K562 (cell line): ENCODE data around the gene CLDN10. TPM values are rescaled to one million over a fixed set of nuclear protein-coding genes. Genes with fewer than 3 reads are reported as not detected.

ENCODE experiments used
- ATAC-seq: fragments of 200-7000 bp; cut with Tn5 transposase; 3 replicates; pipeline ENCODE4 v1.9.1; 2020; ENCODE audit warnings: moderate library complexity
- BruUV-seq: library from RNA; stranded (reverse); fragments of 400-500 nt; replicated peaks from 2 replicates; lab custom pipeline; 2021; lab: Mats Ljungman, UMichigan
- CTCF ChIA-PET: fragments of 300-600 bp; formaldehyde crosslinking; extraction: SDS; loops from one replicate; lab custom pipeline; 2021; ENCODE audit warnings: low intra/inter-chr PET ratio; lab: Yijun Ruan, JAX
- POLR2A ChIA-PET: fragments of 300-600, 350-650 bp; sonication (Branson Sonifier 250); formaldehyde crosslinking; extraction: SDS; loops from one replicate; lab custom pipeline; 2021; ENCODE audit warnings: antibody characterized with exemption, inconsistent platforms; lab: Yijun Ruan, JAX
- DNase-seq, 4 experiments: peaks; one replicate each; pipeline versions ENCODE4 v3.0.0 to v3.0.0-alpha.2; 2011 to 2018; ENCODE audit warnings: low spot score in 3 of 4, mixed read lengths in 3 of 4; ENCODE audit errors: extremely low read depth in 1 of 4
- FAIRE-seq: peaks from 2 replicates; lab custom pipeline; 2011; peaks lifted over from hg19 to GRCh38; lab: Jason Lieb, UNC
- H2AFZ ChIP-seq: 2 replicates; pipeline ENCODE4 v1.6.0; 2011; ENCODE audit warnings: low read depth, low read length, control low read depth, inconsistent platforms
- H3K27ac ChIP-seq: fragments of 200-600 bp; 3 replicates; pipeline ENCODE4 v1.8.0; 2011; ENCODE audit warnings: low read depth, mild to moderate bottlenecking, control low read depth, inconsistent platforms, low read length, moderate library complexity, mixed read lengths; ENCODE audit errors: extremely low read depth
- H3K27me3 ChIP-seq, 2 experiments: fragments of 300-600 bp in 1 of 2; 2 replicates in 1 of 2; 3 replicates in 1 of 2; pipeline versions ENCODE4 v1.6.0 to v1.8.0; 2011; ENCODE audit warnings: inconsistent platforms in 2 of 2, low read length in 2 of 2, mild to moderate bottlenecking in 1 of 2, mixed read lengths in 1 of 2, moderate library complexity in 1 of 2; ENCODE audit not compliant: control insufficient read depth in 2 of 2, insufficient read depth in 2 of 2
- H3K36me3 ChIP-seq: fragments of 300-600 bp; 3 replicates; pipeline ENCODE4 v1.8.0; 2011; ENCODE audit warnings: mild to moderate bottlenecking, low read length, inconsistent platforms; ENCODE audit not compliant: control insufficient read depth, insufficient read depth
- H3K4me1 ChIP-seq, 2 experiments: fragments of 200-600 bp in 1 of 2; replicated peaks in 1 of 2; 2 replicates in 1 of 2; 3 replicates in 1 of 2; pipeline versions ENCODE4 v1.5.1 to v1.8.0; 2011; ENCODE audit warnings: inconsistent platforms in 2 of 2, low read length in 2 of 2, mild to moderate bottlenecking in 1 of 2, mixed read lengths in 1 of 2, moderate library complexity in 1 of 2; ENCODE audit not compliant: control insufficient read depth in 2 of 2, insufficient read depth in 2 of 2
- H3K4me2 ChIP-seq: 2 replicates; pipeline ENCODE4 v1.6.1; 2011; ENCODE audit warnings: low read length, control low read depth, inconsistent platforms, mixed read lengths; ENCODE audit not compliant: insufficient read depth
- H3K4me3 ChIP-seq: fragments of 200-600 bp; sonication (generic), shearing (Covaris generic); 2 replicates; pipeline ENCODE4 v1.5.1; 2016; ENCODE audit warnings: control low read depth, inconsistent platforms
- H3K79me2 ChIP-seq: fragments of 200-600 bp; 3 replicates; pipeline ENCODE4 v1.8.0; 2011; ENCODE audit warnings: low read length, inconsistent platforms; ENCODE audit not compliant: control insufficient read depth, insufficient read depth
- H3K9ac ChIP-seq, 2 experiments: 2 replicates each; pipeline versions ENCODE4 v1.6.0 to v1.6.1; 2011; ENCODE audit warnings: low read depth in 2 of 2, low read length in 2 of 2, control low read depth in 1 of 2, inconsistent platforms in 1 of 2, mild to moderate bottlenecking in 1 of 2, mixed read lengths in 1 of 2; ENCODE audit not compliant: insufficient read depth in 1 of 2
- H3K9me1 ChIP-seq: one replicate; pipeline ENCODE4 v1.6.0; 2011; ENCODE audit warnings: inconsistent platforms, mild to moderate bottlenecking, low read length, moderate library complexity; ENCODE audit not compliant: control insufficient read depth, insufficient read depth
- H3K9me3 ChIP-seq: replicated peaks from 2 replicates; pipeline ENCODE4 v1.5.1; 2011; ENCODE audit warnings: low read depth, low read length, inconsistent platforms; ENCODE audit not compliant: control insufficient read depth, insufficient read depth
- H4K20me1 ChIP-seq: replicated peaks from 2 replicates; pipeline ENCODE4 v1.6.1; 2011; ENCODE audit warnings: low read length, inconsistent platforms, mixed read lengths; ENCODE audit not compliant: control insufficient read depth, insufficient read depth
- BRF1 ChIP-seq: IDR thresholded peaks from 3 replicates; pipeline ENCODE4 v1.6.1; 2011; ENCODE audit warnings: borderline replicate concordance, mild to moderate bottlenecking; ENCODE audit not compliant: insufficient read length; ENCODE audit errors: extremely low read depth
- CBX8 ChIP-seq: fragments of 200-600 bp; sonication (generic); IDR thresholded peaks from 2 replicates; pipeline ENCODE4 v1.6.1; 2012; ENCODE audit warnings: borderline replicate concordance, mixed run types, low read depth, mild to moderate bottlenecking, moderate library complexity, mixed read lengths, low read length, control low read depth, inconsistent platforms; ENCODE audit not compliant: poor library complexity, severe bottlenecking; ENCODE audit errors: extremely low read depth
- CHCHD3 ChIP-seq: fragments of 250-450 bp; sonication (Bioruptor Pico); IDR thresholded peaks from 2 replicates; pipeline ENCODE4 v2.1.2; 2022; ENCODE audit warnings: mild to moderate bottlenecking
- HMG20B ChIP-seq: fragments of 250-450 bp; sonication (Bioruptor Pico); IDR thresholded peaks from 2 replicates; pipeline ENCODE4 v1.5.0; 2021; ENCODE audit warnings: mild to moderate bottlenecking
- KLF16 ChIP-seq: IDR thresholded peaks from 2 replicates; pipeline ENCODE4 v1.6.1; 2016; ENCODE audit warnings: antibody characterized with exemption
- MAFG ChIP-seq: fragments of 450-650 bp; conservative IDR thresholded peaks from 2 replicates; pipeline ENCODE4 v1.6.1; 2016; ENCODE audit warnings: missing genetic modification characterization, missing compliant biosample characterization
- MCM2 ChIP-seq: fragments of 450-650 bp; IDR thresholded peaks from 2 replicates; pipeline ENCODE4 v1.6.1; 2017; ENCODE audit warnings: low read depth, mild to moderate bottlenecking
- NRF1 ChIP-seq, 2 experiments: fragments of 450-650 bp; IDR thresholded peaks in 1 of 2; conservative IDR thresholded peaks in 1 of 2; 2 replicates each; pipeline ENCODE4 v1.6.1; 2014; ENCODE audit warnings: mild to moderate bottlenecking in 2 of 2
- PHF21A ChIP-seq: fragments of 450-650 bp; IDR thresholded peaks from 2 replicates; pipeline ENCODE4 v1.6.1; 2017; ENCODE audit warnings: low read depth, borderline replicate concordance
- ZNF583 ChIP-seq: fragments of 250-450 bp; sonication (Bioruptor Pico); IDR thresholded peaks from 2 replicates; pipeline ENCODE4 v1.4.0; 2020
- in situ Hi-C: fragments of 300-500 bp; cut with MboI; formaldehyde crosslinking; loops from 4 replicates; pipeline ENCODE4 v1.15.0; 2018; ENCODE audit warnings: inconsistent platforms, mixed read lengths
- intact Hi-C: fragments of 100-400 bp; cut with micrococcal nuclease; formaldehyde crosslinking; loops from 2 replicates; pipeline ENCODE4 v1.14.2; 2022
- polyA plus RNA-seq, 8 experiments: library from polyadenylated mRNA; depleted of rRNA in 4 of 8; stranded (reverse) in 5 of 8; unstranded in 3 of 8; fragments of >200 nt; fragmentation: Nextera tagmentation in 2 of 8; fragmentation: Illumina TruSeq in 1 of 8; extraction: Ambion mirVana in 2 of 8; extraction: Trizol in 1 of 8; gene quantifications; 2 replicates each; pipeline versions ENCODE4 v1.2.1 to v1.2.3, GENCODE V29; 2011 to 2014; ENCODE audit warnings: inconsistent platforms in 1 of 8, missing spikeins in 1 of 8
- total RNA-seq, 7 experiments: library from RNA; depleted of rRNA in 6 of 7; stranded (reverse); fragments of >200 nt in 6 of 7; fragmentation: Illumina TruSeq in 2 of 7; extraction: Trizol in 2 of 7; gene quantifications; 2 replicates each; pipeline versions ENCODE4 v1.2.1 to v1.2.3, GENCODE V29; 2011 to 2021; ENCODE audit warnings: low replicate concordance in 1 of 7

The CLDN10 gene
- total and polyA plus RNA-seq, 9 of the 15 experiments (the other 6 are each of a cell fraction or from before 2014, with no cell fraction given), result not detected

- TF ChIP-seq ZNF583 (no peak), KLF16 (no peak), CHCHD3 (no peak), HMG20B (no peak), BRF1 (no peak), MAFG (tag) (no peak), CBX8 (no peak), NRF1 (conservative IDR thresholded peaks at IDR 0.05 in 1 of 2, IDR thresholded peaks at IDR 0.05 in 1 of 2) (no peak), MCM2 (no peak), PHF21A (no peak)
- Histone ChIP-seq H2AFZ (no peak overlapping the region), H3K36me3 (no peaks in the 10 kb centered on the region), H3K27ac (no peak overlapping the region), H3K9ac (no peak overlapping the region), H3K4me1 (no peaks in the 10 kb centered on the region), H4K20me1 (no peaks in the 10 kb centered on the region), H3K9me1 (no peaks in the 10 kb centered on the region), H3K27me3 (peaks cover 0 to 3% of the 10 kb centered on the region in 2 experiments; a peak in 2 of 5 replicates), H3K4me3 (no peak overlapping the region), H3K9me3 (no peaks in the 10 kb centered on the region), H3K79me2 (no peaks in the 10 kb centered on the region), H3K4me2 (no peak overlapping the region)
- ChIA-PET CTCF (no interaction called here), POLR2A (no interaction called here)
- no TSS peak for BruUV-seq
- DNase-seq (no peak), FAIRE-seq (no peak), ATAC-seq (no peak)
- in situ Hi-C loops (no loop called here), intact Hi-C loops (loop anchor here (10.0 kb wide), 2 partner anchors 598 to 1338 kb away; no protein-coding TSS in a partner anchor)
These were observed 74.2 kb downstream of the CLDN10 start for GRCh38 chr13:95626768-95627167.
